AG04450 (cell line): ENCODE results near the gene MAP7D1. TPM values are rescaled to one million over a fixed set of nuclear protein-coding genes. Genes with fewer than 3 reads are reported as not detected.

Experiments
- CTCF ChIA-PET: fragments of 300-600, 350-600 bp; formaldehyde crosslinking; extraction: SDS; loops from one replicate; lab custom pipeline; 2022; ENCODE audit warnings: antibody characterized with exemption, inconsistent platforms; lab: Charles Lee
- POLR2A ChIA-PET: fragments of 350-600 bp; formaldehyde crosslinking; extraction: SDS; loops from one replicate; lab custom pipeline; 2021; ENCODE audit warnings: antibody characterized with exemption, inconsistent platforms; lab: Yijun Ruan, JAX
- DNase-seq: peaks from one replicate; pipeline ENCODE4 v3.0.0-alpha.2; 2011; ENCODE audit warnings: low read depth, low spot score
- H3K27ac ChIP-seq: one replicate; pipeline ENCODE4 v1.5.1; 2012; ENCODE audit warnings: low read depth, low read length, control low read depth
- H3K27me3 ChIP-seq: one replicate; pipeline ENCODE4 v1.6.0; 2012; ENCODE audit warnings: low read length; ENCODE audit not compliant: control insufficient read depth, insufficient read depth
- H3K4me3 ChIP-seq: 2 replicates; pipeline ENCODE4 v1.5.1; 2011; ENCODE audit warnings: mild to moderate bottlenecking, low read depth, low read length, control low read depth
- H3K9me3 ChIP-seq: 2 replicates; pipeline ENCODE4 v1.5.1; 2012; ENCODE audit warnings: low read length; ENCODE audit not compliant: control insufficient read depth, insufficient read depth
- CTCF ChIP-seq: IDR thresholded peaks from 2 replicates; pipeline ENCODE4 v1.5.1; 2011; ENCODE audit warnings: low read depth, low read length, control low read depth, inconsistent platforms
- polyA plus RNA-seq: library from polyadenylated mRNA; depleted of rRNA; stranded (reverse); fragments of >200 nt; gene quantifications from 2 replicates; pipeline ENCODE4 v1.2.3, GENCODE V29; 2011

MAP7D1 gene
- polyA plus RNA-seq, 1 experiment, result 23.4 TPM

DNA sequence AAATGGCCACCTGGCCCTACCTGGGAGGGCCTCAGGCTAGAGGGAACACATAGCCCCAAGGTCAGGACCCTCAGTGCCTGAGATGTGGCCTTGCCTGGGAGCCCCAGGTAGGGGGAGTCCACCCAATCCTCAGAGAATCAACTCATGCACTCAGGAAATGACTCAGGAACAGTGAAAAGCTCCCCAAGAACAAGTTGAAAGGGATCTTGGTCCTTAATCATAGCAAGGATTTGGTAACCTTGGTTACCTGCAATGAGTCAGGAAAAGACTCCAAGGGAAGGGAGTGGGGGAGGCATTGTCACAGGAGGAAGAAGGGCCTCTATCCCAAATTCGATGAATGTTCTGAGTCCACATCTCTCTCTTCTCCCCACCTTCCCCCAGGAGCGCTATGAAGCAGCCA, 17.0 kb downstream of the MAP7D1 start:
- no peak for DNase-seq
- ChIA-PET POLR2A (interaction anchor here (0.8 kb wide), 1 partner anchor 12 kb away, joined by 3 read pairs; no protein-coding TSS in a partner anchor), CTCF (interaction anchor here (0.6 kb wide), 1 partner anchor 19 kb away, joined by 3 read pairs; no protein-coding TSS in a partner anchor)
- H3K9me3 ChIP-seq, result no peaks in the 10 kb centered on the region
- H3K27ac ChIP-seq, result peak overlapping the region; percentile 52
- no peak overlapping the region for H3K4me3 ChIP-seq
- no peak for TF ChIP-seq CTCF
- H3K27me3 ChIP-seq, result no peaks in the 10 kb centered on the region

GRCh38 chr1:36174713-36175112, 18.8 kb downstream of the MAP7D1 start:
- Histone ChIP-seq H3K27me3 (no peaks in the 10 kb centered on the region), H3K27ac (no peak overlapping the region), H3K4me3 (no peak overlapping the region), H3K9me3 (no peaks in the 10 kb centered on the region; the same call in 1 of the 2 replicates)
- ChIA-PET POLR2A (no interaction called here), CTCF (no interaction called here)
- no peak for TF ChIP-seq CTCF
- no peak for DNase-seq

- POLR2A ChIA-PET, result no interaction called here
- peak overlapping the region; percentile 21 for H3K27ac ChIP-seq
- no peak for DNase-seq
- no peak for TF ChIP-seq CTCF
- H3K9me3 ChIP-seq, result no peaks in the 10 kb centered on the region; the same call in 1 of the 2 replicates
- no peaks in the 10 kb centered on the region for H3K27me3 ChIP-seq
- CTCF ChIA-PET, result no interaction called here
- no peak overlapping the region for H3K4me3 ChIP-seq
Measured at GRCh38 chr1:36175137-36176095, 19.5 kb downstream of the MAP7D1 start.

GRCh38 chr1:36176106-36176949, 20.4 kb downstream of the MAP7D1 start:
- POLR2A ChIA-PET, result no interaction called here

More at GRCh38 chr1:36176106-36176949, 20.4 kb downstream of the MAP7D1 start:
- DNase-seq, result no peak
- H3K9me3 ChIP-seq, result no peaks in the 10 kb centered on the region; the same call in 1 of the 2 replicates
- no peak for TF ChIP-seq CTCF
- H3K27me3 ChIP-seq, result no peaks in the 10 kb centered on the region
- CTCF ChIA-PET, result interaction anchor here (1.4 kb wide), 1 partner anchor 109 kb away, joined by 4 read pairs; no protein-coding TSS in a partner anchor
- no peak overlapping the region for H3K27ac ChIP-seq
- H3K4me3 ChIP-seq, result no peak overlapping the region
